ENCODE data around the gene PCDH9. TPM values are rescaled to one million over a fixed set of nuclear protein-coding genes. Genes with fewer than 3 reads are reported as not detected.
"Not testable (repeated sequence)": the region's sequence is repeated elsewhere in the genome, so short reads cannot be mapped to it uniquely, and the experiment has no call there.

PCDH9 gene
- total and polyA plus RNA-seq, 8 donors = 2.0 to 11.6 (median 3.1) TPM

GRCh38 chr13:66888698-66889097 is 341.4 kb downstream of the PCDH9 start:
- no peak overlapping the region for H3K4me3 ChIP-seq

DNA sequence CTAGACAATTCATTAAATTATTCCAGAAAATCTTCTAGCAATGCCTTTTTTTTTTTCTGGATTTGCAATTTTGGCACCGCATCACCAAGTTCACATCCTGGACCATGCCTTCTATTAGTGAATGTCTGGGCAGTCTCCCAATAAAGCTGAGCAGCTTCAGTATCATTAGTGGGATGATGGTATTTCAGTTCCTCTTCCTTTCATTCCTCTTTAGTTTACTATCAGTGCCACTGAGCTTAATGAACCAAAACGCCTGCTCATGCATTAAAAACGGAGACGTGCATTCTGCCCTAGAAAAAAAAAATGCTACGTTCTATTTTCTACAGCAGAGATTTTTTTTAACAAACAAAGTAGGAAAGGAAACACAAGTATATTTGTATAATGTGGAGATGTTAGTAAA is 343.0 kb downstream of the PCDH9 start:
- TF ChIP-seq CTCF (IDR thresholded peaks at IDR 0.05) = no peak
- Histone ChIP-seq H3K27me3 (no peaks in the 10 kb centered on the region), H3K27ac (no peak overlapping the region), H3K4me3 (no peak overlapping the region), H3K9me3 (no peaks in the 10 kb centered on the region), H3K4me1 (no peaks in the 10 kb centered on the region), H3K36me3 (no peaks in the 10 kb centered on the region)
- DNase-seq = peak in 2 of 4 donors; percentile 34 to 54
- intact Hi-C loops (cut with DNase I) = no loop called here
- no peak for ATAC-seq

More at GRCh38 chr13:66888698-66889097, 341.4 kb downstream of the PCDH9 start:
- no peak for ATAC-seq
- Histone ChIP-seq H3K27me3 (no peaks in the 10 kb centered on the region), H3K9me3 (no peaks in the 10 kb centered on the region), H3K27ac (no peak overlapping the region), H3K36me3 (no peaks in the 10 kb centered on the region), H3K4me1 (no peaks in the 10 kb centered on the region)
- intact Hi-C loops (cut with DNase I) = no loop called here
- no peak for DNase-seq
- TF ChIP-seq CTCF (IDR thresholded peaks at IDR 0.05) = no peak

DNA sequence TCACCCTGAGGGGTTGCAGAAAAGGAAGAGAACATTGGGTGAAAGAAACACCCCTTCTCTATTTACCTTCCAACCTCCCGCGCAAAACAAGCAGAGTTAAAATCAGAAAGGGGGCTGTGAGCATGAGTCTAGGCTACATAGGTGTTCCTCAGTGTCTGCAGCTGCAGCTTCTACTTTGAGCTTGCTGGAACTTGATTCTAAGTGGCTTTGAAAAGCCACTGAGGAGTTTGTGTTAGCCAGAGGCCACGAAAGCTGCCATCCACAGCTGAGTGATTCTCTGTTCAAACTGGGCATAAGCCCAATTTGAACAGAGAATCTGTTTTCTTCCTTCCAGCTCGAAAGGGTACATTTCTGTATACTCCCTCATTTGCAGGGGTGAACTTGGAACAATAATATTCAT is 343.9 kb downstream of the PCDH9 start:
- ATAC-seq (no peak), DNase-seq (no peak)
- Histone ChIP-seq H3K36me3 (no peaks in the 10 kb centered on the region), H3K27ac (no peak overlapping the region), H3K27me3 (no peaks in the 10 kb centered on the region), H3K9me3 (no peaks in the 10 kb centered on the region), H3K4me3 (no peak overlapping the region), H3K4me1 (no peaks in the 10 kb centered on the region)
- intact Hi-C loops (cut with DNase I) = no loop called here
- TF ChIP-seq CTCF (IDR thresholded peaks at IDR 0.05) = no peak

GRCh38 chr13:66881170-66881569 is 349.0 kb downstream of the PCDH9 start:
- H3K4me1 ChIP-seq; H3K27ac ChIP-seq; DNase-seq; H3K4me3 ChIP-seq; H3K9me3 ChIP-seq; ATAC-seq; H3K36me3 ChIP-seq; intact Hi-C loops (cut with DNase I); H3K27me3 ChIP-seq: not testable (repeated sequence)

- DNase-seq = no peak
- no peak for ATAC-seq
- Histone ChIP-seq H3K36me3 (no peaks in the 10 kb centered on the region), H3K4me3 (no peak overlapping the region), H3K27ac (no peak overlapping the region), H3K27me3 (no peaks in the 10 kb centered on the region), H3K4me1 (no peaks in the 10 kb centered on the region), H3K9me3 (no peaks in the 10 kb centered on the region)
- intact Hi-C loops (cut with DNase I) = no loop called here
- TF ChIP-seq CTCF (IDR thresholded peaks at IDR 0.05) = no peak
Measured at GRCh38 chr13:66879988-66880387, 350.1 kb downstream of the PCDH9 start.

- no peaks in the 10 kb centered on the region for H3K36me3 ChIP-seq
- no peak for TF ChIP-seq CTCF (IDR thresholded peaks at IDR 0.05)
- no peak for DNase-seq
- intact Hi-C loops (cut with DNase I) = no loop called here
- no peaks in the 10 kb centered on the region for H3K4me1 ChIP-seq
- ATAC-seq = no peak
- H3K27ac ChIP-seq = no peak overlapping the region
- no peaks in the 10 kb centered on the region for H3K27me3 ChIP-seq
- H3K4me3 ChIP-seq = no peak overlapping the region
- no peaks in the 10 kb centered on the region for H3K9me3 ChIP-seq
Measured at GRCh38 chr13:66875264-66875663, 354.9 kb downstream of the PCDH9 start.

Data from left lung (tissue), 10 donors.